HepG2 (cell line): Measurements from ENCODE around the gene NEURL1. TPM values are rescaled to one million over a fixed set of nuclear protein-coding genes. Genes with fewer than 3 reads are reported as not detected.

ENCODE experiments used
- ATAC-seq: fragments of 200-7000 bp; cut with Tn5 transposase; 3 replicates; pipeline ENCODE4 v1.9.1; 2020; ENCODE audit warnings: mild to moderate bottlenecking, moderate library complexity
- BruUV-seq: library from RNA; stranded (reverse); fragments of 400-500 nt; replicated peaks from 2 replicates; lab custom pipeline; 2021; lab: Mats Ljungman, UMichigan
- CTCF ChIA-PET: fragments of 300-600 bp; formaldehyde crosslinking; extraction: SDS; loops from one replicate; lab custom pipeline; 2021; ENCODE audit warnings: low total read pairs, inconsistent platforms, low intra/inter-chr PET ratio; lab: Yijun Ruan, JAX
- POLR2A ChIA-PET: fragments of 350-600 bp; sonication (Branson Sonifier 250); formaldehyde crosslinking; loops from one replicate; lab custom pipeline; 2020; ENCODE audit warnings: antibody characterized with exemption, inconsistent platforms; lab: Yijun Ruan, JAX
- DNase-seq: peaks from one replicate; pipeline ENCODE4 v3.0.0-alpha.2; 2015; ENCODE audit warnings: low spot score
- FAIRE-seq: peaks from 3 replicates; lab custom pipeline; 2011; peaks lifted over from hg19 to GRCh38; lab: Jason Lieb, UNC
- H2AFZ ChIP-seq: one replicate; pipeline ENCODE4 v1.6.1; 2011; ENCODE audit warnings: low read length, inconsistent platforms
- H3K27ac ChIP-seq: fragments of 300-600 bp; 3 replicates; pipeline ENCODE4 v1.8.0; 2011; ENCODE audit warnings: mixed run types, mild to moderate bottlenecking, mixed read lengths, low read length, inconsistent platforms; ENCODE audit not compliant: insufficient read depth; ENCODE audit errors: extremely low read length
- H3K27me3 ChIP-seq, 2 experiments: fragments of 200-600 bp in 1 of 2; 2 replicates in 1 of 2; 3 replicates in 1 of 2; pipeline versions ENCODE4 v1.6.0 to v1.8.0; 2011; ENCODE audit warnings: low read length in 2 of 2, mild to moderate bottlenecking in 2 of 2, moderate library complexity in 2 of 2, inconsistent platforms in 1 of 2; ENCODE audit not compliant: insufficient read depth in 2 of 2, control insufficient read depth in 1 of 2
- H3K36me3 ChIP-seq, 2 experiments: fragments of 200-600 bp in 1 of 2; replicated peaks in 1 of 2; 2 replicates in 1 of 2; 3 replicates in 1 of 2; pipeline versions ENCODE4 v1.5.1 to v1.8.0; 2011; ENCODE audit warnings: low read length in 2 of 2, inconsistent platforms in 1 of 2; ENCODE audit not compliant: insufficient read depth in 2 of 2, control insufficient read depth in 1 of 2
- H3K4me1 ChIP-seq: 2 replicates; pipeline ENCODE4 v1.5.1; 2012; ENCODE audit warnings: low read length, inconsistent platforms; ENCODE audit not compliant: insufficient read depth
- H3K4me2 ChIP-seq: 2 replicates; pipeline ENCODE4 v1.6.0; 2011; ENCODE audit warnings: low read depth, low read length, inconsistent platforms
- H3K4me3 ChIP-seq, 3 experiments: fragments of 200-600 bp in 1 of 3; sonication (generic), shearing (Covaris generic) in 1 of 3; replicated peaks in 1 of 3; 2 replicates each; pipeline ENCODE4 v1.5.1; 2011 to 2016; ENCODE audit warnings: low read length in 3 of 3, inconsistent platforms in 2 of 3, low read depth in 2 of 3, mild to moderate bottlenecking in 2 of 3, control low read depth in 1 of 3, mixed read lengths in 1 of 3; ENCODE audit not compliant: insufficient read depth in 1 of 3
- H3K79me2 ChIP-seq: one replicate; pipeline ENCODE4 v1.6.1; 2011; ENCODE audit warnings: low read length, inconsistent platforms; ENCODE audit not compliant: insufficient read depth
- H3K9ac ChIP-seq: 2 replicates; pipeline ENCODE4 v1.6.0; 2011; ENCODE audit warnings: mild to moderate bottlenecking, low read depth, low read length, inconsistent platforms; ENCODE audit not compliant: insufficient read depth
- H3K9me3 ChIP-seq: 2 replicates; pipeline ENCODE4 v1.5.1; 2012; ENCODE audit warnings: mild to moderate bottlenecking, low read length
- H4K20me1 ChIP-seq: 2 replicates; pipeline ENCODE4 v1.6.0; 2011; ENCODE audit warnings: inconsistent platforms, mild to moderate bottlenecking, low read length, moderate library complexity; ENCODE audit not compliant: insufficient read depth
- MEF2D ChIP-seq: sonication (generic); formaldehyde crosslinking; IDR thresholded peaks from 2 replicates; pipeline ENCODE4 v1.5.1; 2020; ENCODE audit warnings: mild to moderate bottlenecking, missing genetic modification reagents
- PTBP1 ChIP-seq: fragments of 200-400 bp; formaldehyde crosslinking; IDR thresholded peaks from 2 replicates; pipeline ENCODE4 v1.6.1; 2018; ENCODE audit warnings: low read length, low read depth; ENCODE audit not compliant: poor library complexity, severe bottlenecking
- RELA ChIP-seq: sonication (generic); formaldehyde crosslinking; IDR thresholded peaks from 2 replicates; pipeline ENCODE4 v1.4.0; 2020; ENCODE audit warnings: missing genetic modification reagents
- YEATS2 ChIP-seq: sonication (generic); formaldehyde crosslinking; IDR thresholded peaks from 2 replicates; pipeline ENCODE4 v1.4.0; 2020; ENCODE audit warnings: missing genetic modification reagents, borderline replicate concordance
- ZFP41 ChIP-seq: sonication (generic); formaldehyde crosslinking; IDR thresholded peaks from 2 replicates; pipeline ENCODE4 v1.4.0; 2020; ENCODE audit warnings: mild to moderate bottlenecking, missing genetic modification reagents, borderline replicate concordance
- ZNF800 ChIP-seq: sonication (generic); formaldehyde crosslinking; IDR thresholded peaks from 2 replicates; pipeline ENCODE4 v1.4.0; 2020; ENCODE audit warnings: missing genetic modification reagents
- WGBS: methylation state at CpG from one replicate; pipeline ENCODE4 v1.1.6; 2017; ENCODE audit warnings: low lambda C conversion rate; 5-methylcytosine and 5-hydroxymethylcytosine counted together
- in situ Hi-C: cut with HindIII; loops from 2 replicates; pipeline ENCODE4 v1.10.0; 2017; ENCODE audit warnings: low pct_unique_long_range_greater_than_20kb; ENCODE audit not compliant: extremely low pct_ligation_motif_present
- intact Hi-C: fragments of 100-400 bp; cut with micrococcal nuclease; formaldehyde crosslinking; loops from one replicate; pipeline ENCODE4 v1.10.0; 2022; ENCODE audit not compliant: unreplicated experiment
- polyA plus RNA-seq, 8 experiments: library from polyadenylated mRNA; depleted of rRNA in 3 of 8; stranded (reverse) in 7 of 8; unstranded in 1 of 8; fragments of >200 nt; fragmentation: Illumina TruSeq in 4 of 8; extraction: Trizol in 4 of 8; gene quantifications; 2 replicates each; pipeline versions ENCODE4 v1.2.1 to v1.2.3, GENCODE V29; 2011 to 2016; ENCODE audit warnings: low read depth in 4 of 8, missing spikeins in 1 of 8, mixed read lengths in 1 of 8; ENCODE audit not compliant: insufficient read depth in 1 of 8
- total RNA-seq, 5 experiments: library from RNA; depleted of rRNA; stranded (reverse); fragments of >200 nt; fragmentation: Illumina TruSeq; extraction: Trizol; gene quantifications; 2 replicates each; pipeline ENCODE4 v1.2.3, GENCODE V29; 2016; ENCODE audit warnings: low read depth in 1 of 5
- TF ChIP-seq, protein P1 (sequence below): sonication (generic); formaldehyde crosslinking; IDR thresholded peaks from 2 replicates; pipeline ENCODE4 v1.9.0; 2021; ENCODE audit warnings: missing genetic modification reagents, mild to moderate bottlenecking, borderline replicate concordance
- TF ChIP-seq, protein P2 (sequence below): fragments of 450-650 bp; IDR thresholded peaks from 2 replicates; pipeline ENCODE4 v1.6.1; 2016

NEURL1 gene
- total and polyA plus RNA-seq, 2 of the 13 experiments (the other 11 are each of a cell fraction or from before 2014, with no cell fraction given): not detected

DNA sequence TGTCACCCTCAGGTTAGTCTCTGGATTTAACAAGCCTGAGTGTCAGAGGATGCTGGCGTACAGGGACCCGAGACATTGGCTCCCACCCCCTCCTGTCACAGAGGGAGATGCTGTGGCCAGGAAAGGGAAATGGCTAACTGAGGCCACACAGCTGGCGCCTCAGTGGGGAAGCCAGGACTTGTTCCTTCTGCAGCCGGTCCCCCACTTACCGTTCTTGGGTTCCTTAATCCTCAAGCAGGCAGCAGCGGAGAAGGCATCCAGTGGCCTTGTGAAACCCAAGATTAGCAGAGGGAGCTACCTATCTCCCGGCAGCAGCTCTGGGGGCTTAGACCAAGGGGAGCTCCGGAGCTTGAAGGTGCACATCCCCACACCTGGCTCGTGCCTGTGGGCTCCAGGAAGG is 65.4 kb downstream of the NEURL1 start (continued):
- TF ChIP-seq ZNF800 (CRISPR knock-in tag) (no peak), PTBP1 (no peak), MEF2D (no peak), YEATS2 (no peak), ZFP41 (no peak)
- TF ChIP-seq, protein P1, sequence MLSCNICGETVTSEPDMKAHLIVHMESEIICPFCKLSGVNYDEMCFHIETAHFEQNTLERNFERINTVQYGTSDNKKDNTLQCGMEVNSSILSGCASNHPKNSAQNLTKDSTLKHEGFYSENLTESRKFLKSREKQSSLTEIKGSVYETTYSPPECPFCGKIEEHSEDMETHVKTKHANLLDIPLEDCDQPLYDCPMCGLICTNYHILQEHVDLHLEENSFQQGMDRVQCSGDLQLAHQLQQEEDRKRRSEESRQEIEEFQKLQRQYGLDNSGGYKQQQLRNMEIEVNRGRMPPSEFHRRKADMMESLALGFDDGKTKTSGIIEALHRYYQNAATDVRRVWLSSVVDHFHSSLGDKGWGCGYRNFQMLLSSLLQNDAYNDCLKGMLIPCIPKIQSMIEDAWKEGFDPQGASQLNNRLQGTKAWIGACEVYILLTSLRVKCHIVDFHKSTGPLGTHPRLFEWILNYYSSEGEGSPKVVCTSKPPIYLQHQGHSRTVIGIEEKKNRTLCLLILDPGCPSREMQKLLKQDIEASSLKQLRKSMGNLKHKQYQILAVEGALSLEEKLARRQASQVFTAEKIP (CRISPR knock-in tag): no peak

- Histone ChIP-seq H3K36me3 (no peaks in the 10 kb centered on the region), H3K4me2 (no peak overlapping the region), H3K4me3 (no peak overlapping the region), H3K9ac (no peak overlapping the region), H3K27ac (no peak overlapping the region), H3K4me1 (peaks cover 16% of the 10 kb centered on the region), H3K27me3 (peaks cover 12 to 53% of the 10 kb centered on the region in 2 experiments), H4K20me1 (no peaks in the 10 kb centered on the region), H3K9me3 (no peaks in the 10 kb centered on the region), H2AFZ (no peak overlapping the region), H3K79me2 (no peaks in the 10 kb centered on the region)
- WGBS: 64% methylated on average over 8 of the region's 9 CpGs
- BruUV-seq: no TSS peak
- DNase-seq: no peak
- FAIRE-seq: peak; percentile 30
- POLR2A ChIA-PET: no interaction called here
- CTCF ChIA-PET: no interaction called here
- TF ChIP-seq PTBP1: no peak
- TF ChIP-seq, protein P2, sequence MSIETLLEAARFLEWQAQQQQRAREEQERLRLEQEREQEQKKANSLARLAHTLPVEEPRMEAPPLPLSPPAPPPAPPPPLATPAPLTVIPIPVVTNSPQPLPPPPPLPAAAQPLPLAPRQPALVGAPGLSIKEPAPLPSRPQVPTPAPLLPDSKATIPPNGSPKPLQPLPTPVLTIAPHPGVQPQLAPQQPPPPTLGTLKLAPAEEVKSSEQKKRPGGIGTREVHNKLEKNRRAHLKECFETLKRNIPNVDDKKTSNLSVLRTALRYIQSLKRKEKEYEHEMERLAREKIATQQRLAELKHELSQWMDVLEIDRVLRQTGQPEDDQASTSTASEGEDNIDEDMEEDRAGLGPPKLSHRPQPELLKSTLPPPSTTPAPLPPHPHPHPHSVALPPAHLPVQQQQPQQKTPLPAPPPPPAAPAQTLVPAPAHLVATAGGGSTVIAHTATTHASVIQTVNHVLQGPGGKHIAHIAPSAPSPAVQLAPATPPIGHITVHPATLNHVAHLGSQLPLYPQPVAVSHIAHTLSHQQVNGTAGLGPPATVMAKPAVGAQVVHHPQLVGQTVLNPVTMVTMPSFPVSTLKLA: peak; percentile 89
- no peak for TF ChIP-seq RELA (CRISPR knock-in tag)
- in situ Hi-C loops: no loop called here
- intact Hi-C loops: no loop called here
- ATAC-seq: no peak
These were observed 66.3 kb downstream of the NEURL1 start for GRCh38 chr10:103559776-103560175.
